GM23338 (cell line): Measurements from ENCODE around the gene ANXA6.

Experiments
- JUNB ChIP-seq: IDR thresholded peaks from one replicate; pipeline ENCODE4 v1.6.1; 2016; ENCODE audit warnings: antibody characterized with exemption; ENCODE audit not compliant: unreplicated experiment
- TF ChIP-seq, protein P1 (sequence below), 2 experiments: fragments of 200-600 bp in 1 of 2; sonication (generic) in 1 of 2; conservative IDR thresholded peaks; 2 replicates each; pipeline versions ENCODE4 v1.5.1 to v1.6.1; 2016 to 2017; ENCODE audit warnings: antibody characterized with exemption in 2 of 2, low read depth in 2 of 2, mild to moderate bottlenecking in 2 of 2, moderate library complexity in 1 of 2

DNA sequence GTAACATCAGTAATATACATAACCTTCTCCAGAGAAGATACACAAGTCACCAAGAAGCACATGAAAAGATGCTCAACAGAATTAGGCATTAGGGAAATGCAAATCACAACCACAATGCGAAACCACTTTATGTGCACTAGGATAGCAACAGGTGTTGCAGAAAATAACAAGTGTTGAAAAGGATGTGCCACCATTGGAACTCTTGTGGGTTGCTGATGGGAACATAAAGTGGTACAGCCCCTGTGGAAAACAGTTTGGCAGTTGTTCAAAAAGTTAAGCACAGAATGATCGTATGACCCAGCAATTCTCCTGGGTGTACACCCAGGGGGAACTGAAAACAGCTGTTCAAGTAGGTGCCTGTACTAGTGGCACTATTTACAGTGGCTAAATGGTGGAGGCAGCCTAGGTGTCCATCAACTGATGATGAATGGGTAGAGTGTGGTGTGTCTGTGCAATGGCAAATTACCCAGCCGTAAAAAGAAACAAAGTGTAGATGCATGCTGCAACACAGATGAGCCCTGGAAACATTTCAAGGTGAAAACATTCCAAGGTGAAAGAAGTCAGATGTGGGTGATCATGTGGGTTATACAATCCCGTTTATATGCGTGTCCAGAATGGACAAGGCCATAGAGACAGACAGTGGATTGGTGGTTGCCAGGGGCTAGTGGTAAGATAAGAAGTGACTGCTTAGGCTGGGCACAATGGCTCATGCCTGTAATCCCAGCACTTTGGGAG lies 39.1 kb upstream of the ANXA6 start:
- TF ChIP-seq JUNB: no peak
- TF ChIP-seq, protein P1, sequence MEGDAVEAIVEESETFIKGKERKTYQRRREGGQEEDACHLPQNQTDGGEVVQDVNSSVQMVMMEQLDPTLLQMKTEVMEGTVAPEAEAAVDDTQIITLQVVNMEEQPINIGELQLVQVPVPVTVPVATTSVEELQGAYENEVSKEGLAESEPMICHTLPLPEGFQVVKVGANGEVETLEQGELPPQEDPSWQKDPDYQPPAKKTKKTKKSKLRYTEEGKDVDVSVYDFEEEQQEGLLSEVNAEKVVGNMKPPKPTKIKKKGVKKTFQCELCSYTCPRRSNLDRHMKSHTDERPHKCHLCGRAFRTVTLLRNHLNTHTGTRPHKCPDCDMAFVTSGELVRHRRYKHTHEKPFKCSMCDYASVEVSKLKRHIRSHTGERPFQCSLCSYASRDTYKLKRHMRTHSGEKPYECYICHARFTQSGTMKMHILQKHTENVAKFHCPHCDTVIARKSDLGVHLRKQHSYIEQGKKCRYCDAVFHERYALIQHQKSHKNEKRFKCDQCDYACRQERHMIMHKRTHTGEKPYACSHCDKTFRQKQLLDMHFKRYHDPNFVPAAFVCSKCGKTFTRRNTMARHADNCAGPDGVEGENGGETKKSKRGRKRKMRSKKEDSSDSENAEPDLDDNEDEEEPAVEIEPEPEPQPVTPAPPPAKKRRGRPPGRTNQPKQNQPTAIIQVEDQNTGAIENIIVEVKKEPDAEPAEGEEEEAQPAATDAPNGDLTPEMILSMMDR (conservative IDR thresholded peaks at IDR 0.05; ENCODE audit: low read depth in 2 of 2): no peak
